WTC11 (cell line): ENCODE measurements around the gene YAF2. TPM values are rescaled to one million over a fixed set of nuclear protein-coding genes. Genes with fewer than 3 reads are reported as not detected.

ENCODE experiments used
- ATAC-seq: fragments of 200-7000 bp; cut with Tn5 transposase; 2 replicates; pipeline ENCODE4 v1.10.0; 2021; ENCODE audit warnings: mild to moderate bottlenecking, moderate library complexity
- CTCF ChIA-PET: fragments of 300-600 bp; sonication (Branson Sonifier 250); formaldehyde crosslinking; loops from one replicate; lab custom pipeline; 2021; ENCODE audit warnings: antibody characterized with exemption; lab: Charles Lee
- POLR2A ChIA-PET: fragments of 350-600 bp; sonication (Branson Sonifier 250); formaldehyde crosslinking; loops from one replicate; lab custom pipeline; 2021; ENCODE audit warnings: antibody characterized with exemption; lab: Charles Lee
- DNase-seq: peaks from one replicate; pipeline ENCODE4 v3.0.0; 2021; ENCODE audit warnings: low spot score
- H3K27ac Mint-ChIP-seq: 2 replicates; pipeline ENCODE4 v1.8.0; 2021; ENCODE audit warnings: mixed read lengths
- H3K27me3 Mint-ChIP-seq: 2 replicates; pipeline ENCODE4 v1.8.0; 2021; ENCODE audit warnings: low read depth, mild to moderate bottlenecking, moderate library complexity, mixed read lengths
- H3K36me3 Mint-ChIP-seq: 2 replicates; pipeline ENCODE4 v1.8.0; 2021; ENCODE audit warnings: mixed read lengths
- H3K4me1 Mint-ChIP-seq: 2 replicates; pipeline ENCODE4 v1.8.0; 2022; ENCODE audit warnings: mixed read lengths
- H3K4me3 Mint-ChIP-seq: 2 replicates; pipeline ENCODE4 v1.8.0; 2021; ENCODE audit warnings: mild to moderate bottlenecking, moderate library complexity, mixed read lengths
- H3K9me3 Mint-ChIP-seq: 2 replicates; pipeline ENCODE4 v1.8.0; 2021; ENCODE audit warnings: mixed read lengths
- ATF1 ChIP-seq: sonication (generic); formaldehyde crosslinking; IDR thresholded peaks from 2 replicates; pipeline ENCODE4 v1.8.1; 2023; ENCODE audit warnings: mild to moderate bottlenecking, moderate library complexity, missing genetic modification reagents
- CTCF ChIP-seq: fragments of 200-600 bp; IDR thresholded peaks from 2 replicates; pipeline ENCODE4 v1.8.0; 2022; ENCODE audit warnings: antibody characterized with exemption
- EMX1 ChIP-seq: fragments of 250-450 bp; sonication (Bioruptor Pico); IDR thresholded peaks from 2 replicates; pipeline ENCODE4 v1.8.0; 2021; ENCODE audit warnings: mild to moderate bottlenecking
- KAT7 ChIP-seq: sonication (generic); formaldehyde crosslinking; IDR thresholded peaks from 2 replicates; pipeline ENCODE4 v1.8.1; 2023; ENCODE audit warnings: missing genetic modification reagents, mild to moderate bottlenecking, borderline replicate concordance
- MAX ChIP-seq: sonication (generic); formaldehyde crosslinking; IDR thresholded peaks from 2 replicates; pipeline ENCODE4 v1.8.0; 2022; ENCODE audit warnings: mild to moderate bottlenecking, missing genetic modification reagents
- MLX ChIP-seq: sonication (generic); formaldehyde crosslinking; IDR thresholded peaks from 2 replicates; pipeline ENCODE4 v1.8.1; 2023; ENCODE audit warnings: mild to moderate bottlenecking, missing genetic modification reagents, moderate library complexity
- NR1H2 ChIP-seq: sonication (generic); formaldehyde crosslinking; IDR thresholded peaks from 2 replicates; pipeline ENCODE4 v1.9.0; 2021; ENCODE audit warnings: mild to moderate bottlenecking, moderate library complexity, missing genetic modification reagents
- PRRX2 ChIP-seq: fragments of 250-450 bp; sonication (Bioruptor Pico); IDR thresholded peaks from 2 replicates; pipeline ENCODE4 v1.8.0; 2021; ENCODE audit warnings: mild to moderate bottlenecking
- TCF7 ChIP-seq: sonication (generic); formaldehyde crosslinking; IDR thresholded peaks from 2 replicates; pipeline ENCODE4 v1.8.0; 2022; ENCODE audit warnings: mild to moderate bottlenecking, low read depth, missing genetic modification reagents, moderate library complexity
- USF2 ChIP-seq: sonication (generic); formaldehyde crosslinking; IDR thresholded peaks from 2 replicates; pipeline ENCODE4 v1.8.1; 2023; ENCODE audit warnings: mild to moderate bottlenecking, missing genetic modification reagents, moderate library complexity
- ZBTB21 ChIP-seq: sonication (generic); formaldehyde crosslinking; IDR thresholded peaks from 2 replicates; pipeline ENCODE4 v1.8.1; 2023; ENCODE audit warnings: mild to moderate bottlenecking, missing genetic modification reagents, borderline replicate concordance
- ZBTB43 ChIP-seq: sonication (generic); formaldehyde crosslinking; IDR thresholded peaks from 2 replicates; pipeline ENCODE4 v1.8.1; 2023; ENCODE audit warnings: mild to moderate bottlenecking, missing genetic modification reagents
- ZNF138 ChIP-seq: sonication (generic); formaldehyde crosslinking; conservative IDR thresholded peaks from 2 replicates; pipeline ENCODE4 v1.8.1; 2022; ENCODE audit warnings: mild to moderate bottlenecking, moderate library complexity, missing genetic modification reagents
- total RNA-seq: library from RNA; stranded (reverse); gene quantifications from 3 replicates; pipeline ENCODE4 v1.2.3, GENCODE V29; 2021
- TF ChIP-seq, protein P1 (sequence below): sonication (generic); formaldehyde crosslinking; IDR thresholded peaks from 2 replicates; pipeline ENCODE4 v1.8.0; 2022; ENCODE audit warnings: mild to moderate bottlenecking, missing genetic modification reagents
- TF ChIP-seq, protein P2 (sequence below): fragments of 250-450 bp; sonication (Bioruptor Pico); IDR thresholded peaks from 2 replicates; pipeline ENCODE4 v1.9.0; 2021; ENCODE audit warnings: mild to moderate bottlenecking
- TF ChIP-seq, protein P3 (sequence below): sonication (generic); formaldehyde crosslinking; conservative IDR thresholded peaks from 2 replicates; pipeline ENCODE4 v1.8.1; 2022; ENCODE audit warnings: mild to moderate bottlenecking, missing genetic modification reagents
- TF ChIP-seq, protein P4 (sequence below): fragments of 250-450 bp; sonication (Bioruptor Pico); IDR thresholded peaks from 2 replicates; pipeline ENCODE4 v2.1.2; 2022; ENCODE audit warnings: mild to moderate bottlenecking, moderate library complexity
- TF ChIP-seq, protein P5 (sequence below): sonication (generic); formaldehyde crosslinking; IDR thresholded peaks from 2 replicates; pipeline ENCODE4 v1.8.1; 2022; ENCODE audit warnings: missing genetic modification reagents, borderline replicate concordance

The YAF2 gene
- total RNA-seq, 1 experiment from 2014 or later, result 3.3 TPM

- TF ChIP-seq CTCF (no peak), USF2 (CRISPR knock-in tag) (no peak), ZBTB21 (CRISPR knock-in tag) (no peak), MLX (CRISPR knock-in tag) (no peak), ATF1 (CRISPR knock-in tag) (no peak), TCF7 (no peak)
These were observed 102.7 kb downstream of the YAF2 start (continued) for GRCh38 chr12:42135259-42135814.

DNA sequence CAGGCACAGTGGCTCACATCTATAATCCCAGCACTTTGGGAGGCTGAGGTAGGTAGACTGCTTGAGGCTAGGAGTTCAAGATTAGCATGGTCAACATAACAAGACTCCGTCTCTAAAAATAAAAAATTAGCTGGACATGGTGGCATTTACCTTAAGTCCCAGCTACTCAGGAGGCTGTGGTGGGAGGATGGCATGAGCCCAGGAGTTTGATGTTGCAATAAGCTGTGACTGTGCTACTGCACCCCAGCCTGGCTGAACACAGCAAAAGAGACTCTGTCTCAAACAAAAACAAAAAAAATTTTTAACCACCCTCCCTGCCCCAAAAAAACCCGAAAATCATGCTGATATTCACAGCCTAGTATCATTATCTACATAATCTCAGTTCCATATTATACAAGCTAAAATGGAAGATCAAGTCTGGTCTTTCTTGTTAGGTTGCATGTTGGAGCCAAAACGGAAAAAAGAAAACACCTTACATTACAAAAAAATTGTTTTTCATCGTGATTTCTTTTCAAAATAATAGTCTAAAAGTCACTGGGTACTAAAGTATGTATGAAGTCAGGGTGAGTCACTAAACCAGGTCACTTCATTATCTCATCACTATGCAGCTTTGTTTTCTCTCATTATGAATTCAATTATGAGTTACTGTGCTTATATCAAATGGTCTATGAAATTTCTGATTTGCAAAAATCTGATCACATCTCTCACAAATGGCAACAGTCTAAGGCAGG, 107.2 kb downstream of the YAF2 start:
- CTCF ChIA-PET, result interaction anchor here (1.0 kb wide), 1 partner anchor 241 kb away, joined by 5 read pairs; no protein-coding TSS in a partner anchor
- H3K27me3 Mint-ChIP-seq, result no peaks in the 10 kb centered on the region
- POLR2A ChIA-PET, result no interaction called here
- no peak overlapping the region for H3K4me3 Mint-ChIP-seq
- TF ChIP-seq PRRX2 (CRISPR knock-in tag) (no peak), NR1H2 (no peak), ATF1 (CRISPR knock-in tag) (no peak), USF2 (CRISPR knock-in tag) (no peak), ZNF138 (no peak), ZBTB43 (CRISPR knock-in tag) (no peak), MAX (CRISPR knock-in tag) (no peak), KAT7 (CRISPR knock-in tag) (no peak), EMX1 (no peak), CTCF (no peak)
- TF ChIP-seq, protein P1, sequence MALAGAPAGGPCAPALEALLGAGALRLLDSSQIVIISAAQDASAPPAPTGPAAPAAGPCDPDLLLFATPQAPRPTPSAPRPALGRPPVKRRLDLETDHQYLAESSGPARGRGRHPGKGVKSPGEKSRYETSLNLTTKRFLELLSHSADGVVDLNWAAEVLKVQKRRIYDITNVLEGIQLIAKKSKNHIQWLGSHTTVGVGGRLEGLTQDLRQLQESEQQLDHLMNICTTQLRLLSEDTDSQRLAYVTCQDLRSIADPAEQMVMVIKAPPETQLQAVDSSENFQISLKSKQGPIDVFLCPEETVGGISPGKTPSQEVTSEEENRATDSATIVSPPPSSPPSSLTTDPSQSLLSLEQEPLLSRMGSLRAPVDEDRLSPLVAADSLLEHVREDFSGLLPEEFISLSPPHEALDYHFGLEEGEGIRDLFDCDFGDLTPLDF (CRISPR knock-in tag), result no peak
- TF ChIP-seq, protein P2, sequence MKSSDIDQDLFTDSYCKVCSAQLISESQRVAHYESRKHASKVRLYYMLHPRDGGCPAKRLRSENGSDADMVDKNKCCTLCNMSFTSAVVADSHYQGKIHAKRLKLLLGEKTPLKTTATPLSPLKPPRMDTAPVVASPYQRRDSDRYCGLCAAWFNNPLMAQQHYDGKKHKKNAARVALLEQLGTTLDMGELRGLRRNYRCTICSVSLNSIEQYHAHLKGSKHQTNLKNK (CRISPR knock-in tag), result no peak
- TF ChIP-seq, protein P3, sequence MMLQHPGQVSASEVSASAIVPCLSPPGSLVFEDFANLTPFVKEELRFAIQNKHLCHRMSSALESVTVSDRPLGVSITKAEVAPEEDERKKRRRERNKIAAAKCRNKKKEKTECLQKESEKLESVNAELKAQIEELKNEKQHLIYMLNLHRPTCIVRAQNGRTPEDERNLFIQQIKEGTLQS (CRISPR knock-in tag), result no peak
- TF ChIP-seq, protein P4, sequence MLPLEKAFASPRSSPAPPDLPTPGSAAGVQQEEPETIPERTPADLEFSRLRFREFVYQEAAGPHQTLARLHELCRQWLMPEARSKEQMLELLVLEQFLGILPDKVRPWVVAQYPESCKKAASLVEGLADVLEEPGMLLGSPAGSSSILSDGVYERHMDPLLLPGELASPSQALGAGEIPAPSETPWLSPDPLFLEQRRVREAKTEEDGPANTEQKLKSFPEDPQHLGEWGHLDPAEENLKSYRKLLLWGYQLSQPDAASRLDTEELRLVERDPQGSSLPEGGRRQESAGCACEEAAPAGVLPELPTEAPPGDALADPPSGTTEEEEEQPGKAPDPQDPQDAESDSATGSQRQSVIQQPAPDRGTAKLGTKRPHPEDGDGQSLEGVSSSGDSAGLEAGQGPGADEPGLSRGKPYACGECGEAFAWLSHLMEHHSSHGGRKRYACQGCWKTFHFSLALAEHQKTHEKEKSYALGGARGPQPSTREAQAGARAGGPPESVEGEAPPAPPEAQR, result no peak
- TF ChIP-seq, protein P5, sequence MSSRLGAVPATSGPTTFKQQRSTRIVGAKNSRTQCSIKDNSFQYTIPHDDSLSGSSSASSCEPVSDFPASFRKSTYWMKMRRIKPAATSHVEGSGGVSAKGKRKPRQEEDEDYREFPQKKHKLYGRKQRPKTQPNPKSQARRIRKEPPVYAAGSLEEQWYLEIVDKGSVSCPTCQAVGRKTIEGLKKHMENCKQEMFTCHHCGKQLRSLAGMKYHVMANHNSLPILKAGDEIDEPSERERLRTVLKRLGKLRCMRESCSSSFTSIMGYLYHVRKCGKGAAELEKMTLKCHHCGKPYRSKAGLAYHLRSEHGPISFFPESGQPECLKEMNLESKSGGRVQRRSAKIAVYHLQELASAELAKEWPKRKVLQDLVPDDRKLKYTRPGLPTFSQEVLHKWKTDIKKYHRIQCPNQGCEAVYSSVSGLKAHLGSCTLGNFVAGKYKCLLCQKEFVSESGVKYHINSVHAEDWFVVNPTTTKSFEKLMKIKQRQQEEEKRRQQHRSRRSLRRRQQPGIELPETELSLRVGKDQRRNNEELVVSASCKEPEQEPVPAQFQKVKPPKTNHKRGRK (CRISPR knock-in tag), result no peak
- TF ChIP-seq, all 79 proteins: peak for 0
- DNase-seq, result no peak
- H3K4me1 Mint-ChIP-seq, result peaks cover 13% of the 10 kb centered on the region
- no peaks in the 10 kb centered on the region for H3K36me3 Mint-ChIP-seq
- H3K27ac Mint-ChIP-seq, result no peak overlapping the region
- no peak for ATAC-seq
- H3K9me3 Mint-ChIP-seq, result no peaks in the 10 kb centered on the region; the same call in 1 of the 2 replicates
